ENCODE results near the gene TCF15.

DNA sequence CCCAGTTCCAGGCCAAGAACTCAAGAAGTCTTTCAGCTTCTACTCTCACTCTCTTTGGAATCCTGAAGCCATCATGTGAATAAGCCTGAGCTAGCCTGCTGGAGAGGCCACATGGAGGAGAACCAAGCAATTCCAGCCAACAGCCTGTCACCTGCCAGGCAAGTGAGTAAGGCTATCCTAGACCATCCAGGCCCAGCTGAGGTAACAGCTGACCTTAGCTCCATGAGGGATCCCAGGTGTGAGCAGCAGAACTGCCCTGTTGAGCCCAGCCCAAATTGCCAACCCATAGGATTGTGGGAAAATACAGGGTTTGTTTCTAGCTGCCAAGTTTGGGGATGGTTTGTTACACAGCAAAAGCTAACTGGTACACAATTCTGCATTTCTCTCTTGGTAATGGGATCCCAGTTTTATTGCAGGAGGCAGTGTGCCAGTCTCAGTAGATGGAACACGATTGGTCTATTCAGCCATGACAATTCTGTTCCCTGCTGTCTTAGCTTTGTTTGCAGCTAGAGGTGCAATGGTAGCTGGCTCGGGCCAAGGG, 37.4 kb upstream of the TCF15 start:
- TF ChIP-seq, protein P1, sequence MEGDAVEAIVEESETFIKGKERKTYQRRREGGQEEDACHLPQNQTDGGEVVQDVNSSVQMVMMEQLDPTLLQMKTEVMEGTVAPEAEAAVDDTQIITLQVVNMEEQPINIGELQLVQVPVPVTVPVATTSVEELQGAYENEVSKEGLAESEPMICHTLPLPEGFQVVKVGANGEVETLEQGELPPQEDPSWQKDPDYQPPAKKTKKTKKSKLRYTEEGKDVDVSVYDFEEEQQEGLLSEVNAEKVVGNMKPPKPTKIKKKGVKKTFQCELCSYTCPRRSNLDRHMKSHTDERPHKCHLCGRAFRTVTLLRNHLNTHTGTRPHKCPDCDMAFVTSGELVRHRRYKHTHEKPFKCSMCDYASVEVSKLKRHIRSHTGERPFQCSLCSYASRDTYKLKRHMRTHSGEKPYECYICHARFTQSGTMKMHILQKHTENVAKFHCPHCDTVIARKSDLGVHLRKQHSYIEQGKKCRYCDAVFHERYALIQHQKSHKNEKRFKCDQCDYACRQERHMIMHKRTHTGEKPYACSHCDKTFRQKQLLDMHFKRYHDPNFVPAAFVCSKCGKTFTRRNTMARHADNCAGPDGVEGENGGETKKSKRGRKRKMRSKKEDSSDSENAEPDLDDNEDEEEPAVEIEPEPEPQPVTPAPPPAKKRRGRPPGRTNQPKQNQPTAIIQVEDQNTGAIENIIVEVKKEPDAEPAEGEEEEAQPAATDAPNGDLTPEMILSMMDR (IDR thresholded peaks at IDR 0.05; ENCODE audit: control extremely low read depth in 1 of 3, insufficient read depth in 1 of 3, low read depth in 1 of 3, low read length in 3 of 3), result no peak
- TF ChIP-seq SIN3A (conservative IDR thresholded peaks at IDR 0.05 in 1 of 2, IDR thresholded peaks at IDR 0.05 in 1 of 2; ENCODE audit: low read depth in 1 of 2, low read length in 2 of 2) (no peak), POLR2A (IDR thresholded peaks at IDR 0.05; ENCODE audit: control extremely low read depth in 1 of 2, low read depth in 2 of 2, low read length in 2 of 2) (no peak), POLR2AphosphoS5 (IDR thresholded peaks at IDR 0.05; ENCODE audit: low read depth, low read length) (no peak), SUZ12 (IDR thresholded peaks at IDR 0.05; ENCODE audit: low read length) (no peak), EP300 (IDR thresholded peaks at IDR 0.05; ENCODE audit: borderline replicate concordance in 1 of 2, low read depth in 2 of 2, low read length in 2 of 2) (no peak), ZNF274 (IDR thresholded peaks at IDR 0.05; ENCODE audit: borderline replicate concordance, extremely low read depth, low read length) (no peak)
- TF ChIP-seq, protein P2, sequence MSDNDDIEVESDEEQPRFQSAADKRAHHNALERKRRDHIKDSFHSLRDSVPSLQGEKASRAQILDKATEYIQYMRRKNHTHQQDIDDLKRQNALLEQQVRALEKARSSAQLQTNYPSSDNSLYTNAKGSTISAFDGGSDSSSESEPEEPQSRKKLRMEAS (IDR thresholded peaks at IDR 0.05), result no peak

Measured in H1 (cell line).